NCI-H2081 treated with DMSO at 0.1 percent for 48 hours (cell line): Measurements from ENCODE around the gene MED7.
"Not testable (repeated sequence)": the region's sequence is repeated elsewhere in the genome, so short reads cannot be mapped to it uniquely, and the experiment has no call there.

Experiments
- DNase-seq: peaks from one replicate; lab custom pipeline; 2025; lab: John Stamatoyannopoulos, UW

MED7 gene, protein sequence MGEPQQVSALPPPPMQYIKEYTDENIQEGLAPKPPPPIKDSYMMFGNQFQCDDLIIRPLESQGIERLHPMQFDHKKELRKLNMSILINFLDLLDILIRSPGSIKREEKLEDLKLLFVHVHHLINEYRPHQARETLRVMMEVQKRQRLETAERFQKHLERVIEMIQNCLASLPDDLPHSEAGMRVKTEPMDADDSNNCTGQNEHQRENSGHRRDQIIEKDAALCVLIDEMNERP

GRCh38 chr5:157142317-157143126 lies at the start of gene MED7:
Gene MED7, minus strand, starts transcription at chr5:157142865. Its CDS starts 3,434 bp downstream, at chr5:157139431.
- DNase-seq, result peak; percentile 87

DNA sequence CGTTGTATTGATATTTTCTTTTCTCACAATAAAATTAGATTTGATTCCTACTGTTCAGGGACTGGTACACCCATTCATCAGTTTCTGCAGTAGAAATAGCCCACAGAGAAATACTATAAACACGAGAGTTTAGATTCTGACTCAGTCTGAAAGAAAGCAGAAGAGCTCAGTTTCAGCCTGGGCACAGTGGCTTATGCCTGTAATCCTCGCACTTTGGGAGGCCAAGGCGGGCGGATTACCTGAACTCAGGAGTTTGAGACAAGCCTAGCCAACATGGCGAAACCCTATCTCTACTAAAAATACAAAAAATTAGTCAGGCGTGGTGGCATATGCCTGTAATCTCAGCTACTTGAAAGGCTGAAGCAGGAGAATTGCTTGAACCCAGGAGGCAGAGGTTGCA lies 46.6 kb upstream of the MED7 start:
- DNase-seq, result no peak

- DNase-seq, result no peak
Measured at GRCh38 chr5:157188270-157188669, 45.6 kb upstream of the MED7 start.

- no peak for DNase-seq
Measured at GRCh38 chr5:157187046-157187754, 44.5 kb upstream of the MED7 start.

DNA sequence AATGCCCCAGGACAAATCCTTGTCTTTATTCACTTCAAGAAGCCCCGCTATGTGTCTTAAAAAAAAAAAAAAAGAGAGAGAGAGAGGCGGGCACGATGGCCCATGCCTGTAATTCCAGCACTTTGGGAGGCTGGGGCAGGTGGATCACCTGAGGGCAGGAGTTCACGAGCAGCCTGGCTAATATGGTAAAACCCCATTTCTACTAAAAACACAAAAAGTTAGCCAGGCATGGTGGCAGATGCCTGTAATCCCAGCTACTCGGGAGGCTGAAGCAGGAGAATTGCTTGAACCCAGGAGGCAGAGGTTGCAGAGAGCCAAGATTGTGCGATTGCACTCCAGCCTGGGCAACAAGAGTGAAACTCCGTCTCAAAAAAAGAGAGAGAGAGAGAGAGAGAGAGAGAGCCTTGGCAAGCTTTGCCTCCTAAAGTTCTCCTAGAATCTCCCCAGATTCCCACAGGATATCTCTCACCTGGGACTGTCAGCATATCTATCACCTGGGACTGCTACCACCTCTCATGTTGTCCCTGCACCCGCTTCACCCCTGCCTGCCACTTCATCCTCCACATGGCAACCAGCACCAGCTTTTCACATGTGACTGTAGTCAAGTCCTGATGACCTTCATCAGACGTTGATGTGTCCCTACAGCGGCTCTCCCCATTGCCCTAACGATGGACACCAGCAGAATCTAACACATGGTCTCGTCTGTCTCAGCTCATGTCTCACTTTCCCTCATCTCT lies 43.8 kb upstream of the MED7 start:
- DNase-seq, result no peak

DNA sequence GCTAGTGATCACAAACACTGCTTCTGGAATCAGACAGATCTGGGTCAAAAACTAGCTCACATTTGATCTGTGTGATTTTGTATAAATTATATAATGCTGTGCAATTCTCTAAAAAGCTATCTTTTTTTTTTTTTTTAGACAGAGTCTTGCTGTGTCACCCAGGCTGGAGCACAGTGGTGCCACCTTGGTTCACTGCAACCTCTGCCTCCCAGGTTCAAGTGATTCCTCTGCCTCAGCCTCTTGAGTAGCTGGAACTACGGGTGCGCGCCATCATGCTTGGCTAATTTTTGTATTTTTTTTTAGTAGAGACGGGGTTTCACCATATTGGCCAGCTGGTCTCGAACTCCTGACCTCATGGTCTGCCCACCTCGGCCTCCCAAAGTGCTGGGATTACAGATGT lies 42.5 kb upstream of the MED7 start:
- DNase-seq, result not testable (repeated sequence)

GRCh38 chr5:157184117-157184670 lies 41.5 kb upstream of the MED7 start:
- DNase-seq, result no peak

DNA sequence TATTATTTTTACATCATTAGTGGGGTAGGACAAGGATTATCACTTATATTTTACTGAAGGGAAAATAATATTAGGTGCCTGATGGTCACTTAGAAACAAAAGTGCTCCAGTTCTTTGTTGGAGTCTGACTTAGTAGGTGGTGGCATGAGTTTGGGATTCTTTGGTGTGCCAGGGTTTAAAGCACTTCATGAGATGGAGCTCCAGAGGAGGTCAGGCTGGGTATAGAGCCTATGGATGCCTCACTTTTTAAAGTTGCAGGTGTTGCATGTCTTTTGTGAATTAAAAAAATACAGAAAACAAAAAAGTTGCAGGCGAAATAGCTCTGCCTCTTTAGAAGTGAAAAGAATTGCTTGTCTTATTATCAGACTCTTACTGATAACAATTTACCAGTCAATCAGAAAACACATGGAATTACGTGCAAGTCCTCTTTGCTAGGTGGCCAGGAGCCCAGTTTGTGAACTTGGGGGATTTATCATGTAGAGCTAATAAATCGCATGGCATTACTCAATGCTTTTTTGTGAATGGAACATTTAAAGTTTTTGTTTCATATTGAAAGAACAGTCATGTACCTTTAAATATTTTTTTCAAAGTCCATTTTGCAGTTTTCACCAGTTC lies 39.6 kb upstream of the MED7 start:
- no peak for DNase-seq

DNA sequence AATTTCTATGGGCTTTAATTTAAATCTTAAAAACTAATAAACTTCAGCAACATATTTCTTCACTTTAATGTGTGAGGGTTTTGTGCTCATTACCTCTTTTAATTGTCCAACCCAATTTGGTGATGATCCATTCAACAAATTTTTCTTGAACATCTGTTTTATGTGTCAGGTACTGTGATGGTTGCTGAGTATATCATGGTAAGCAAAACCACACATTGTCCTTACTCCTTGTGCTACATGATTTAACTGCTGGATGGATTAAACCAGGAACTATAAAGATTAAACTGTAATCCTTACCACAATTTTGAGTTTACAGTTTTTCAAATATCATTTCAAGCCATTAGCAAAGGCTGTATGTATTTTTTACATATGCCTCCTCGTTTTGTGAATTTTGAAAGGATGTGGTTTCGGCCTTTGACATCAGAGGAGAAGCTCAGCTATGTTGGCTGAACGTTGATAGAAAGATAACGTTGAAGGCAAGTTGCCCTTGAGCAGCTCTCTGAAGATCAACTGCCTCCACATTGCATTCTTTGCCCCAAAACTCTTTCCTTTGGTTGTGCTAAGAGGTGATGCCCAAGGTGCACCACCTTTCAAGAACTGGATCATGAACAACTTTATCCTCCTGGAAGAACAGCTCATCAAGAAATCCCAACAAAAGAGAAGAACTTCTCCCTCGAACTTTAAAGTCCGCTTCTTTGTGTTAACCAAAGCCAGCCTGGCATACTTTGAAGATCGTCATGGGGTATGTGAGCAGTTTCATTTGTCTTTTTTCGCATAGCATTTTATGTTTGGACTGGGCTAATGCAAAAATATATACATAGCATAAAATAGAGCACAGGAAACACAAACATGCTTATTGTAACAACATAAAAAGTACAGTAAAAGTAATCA lies 38.0 kb upstream of the MED7 start, which contains the start of gene ITK:
Gene ITK, plus strand, starts transcription at position 467 of the 891 bp plus-strand sequence. Its CDS starts 138 bp downstream, at position 605.
- DNase-seq, result no peak

- DNase-seq, result no peak
Measured at GRCh38 chr5:157178966-157179365, 36.3 kb upstream of the MED7 start.

DNA sequence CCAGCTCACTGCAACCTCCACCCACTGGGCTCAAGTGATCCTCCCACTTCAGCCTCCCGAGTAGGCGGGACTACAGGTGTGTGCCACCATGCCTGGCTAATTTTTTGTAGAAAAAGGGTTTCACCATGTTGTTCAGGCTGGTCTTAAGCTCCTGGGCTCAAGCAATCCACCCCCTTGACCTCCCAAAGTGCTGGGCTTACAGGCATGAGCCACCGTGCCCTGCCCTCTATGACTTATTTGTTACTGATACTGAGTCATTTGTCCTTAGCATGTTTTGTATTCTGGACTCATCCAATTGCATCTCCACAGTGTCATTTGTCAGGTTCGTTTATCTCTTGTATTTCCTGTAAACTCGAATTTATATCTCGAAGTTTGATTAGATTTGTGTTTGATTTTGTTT lies 35.3 kb upstream of the MED7 start:
- DNase-seq, result no peak

GRCh38 chr5:157175071-157175612 lies 32.5 kb upstream of the MED7 start:
- DNase-seq, result no peak

DNA sequence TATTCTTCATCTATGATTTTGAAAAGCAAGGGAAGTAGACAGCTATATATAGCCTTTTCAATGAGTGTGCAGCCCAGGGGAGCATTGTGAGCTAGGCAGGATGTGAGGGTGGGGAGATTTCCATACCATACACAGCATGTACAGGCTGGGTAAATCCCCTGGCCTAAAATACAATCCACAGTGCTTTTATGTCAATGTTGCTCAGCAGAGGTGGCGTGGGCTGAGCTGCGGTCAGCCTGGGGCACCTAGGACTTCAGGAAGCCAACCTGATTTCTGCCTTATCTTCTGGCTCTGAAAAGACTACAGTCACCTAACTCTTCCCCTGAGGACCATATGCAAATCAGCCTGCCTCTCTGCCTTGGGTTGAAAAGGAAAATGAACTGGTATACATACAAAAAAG lies 29.7 kb upstream of the MED7 start:
- no peak for DNase-seq

GRCh38 chr5:157168286-157168685 lies 25.6 kb upstream of the MED7 start:
- DNase-seq, result no peak

- DNase-seq, result no peak
Measured at GRCh38 chr5:157167214-157167621, 24.6 kb upstream of the MED7 start.

DNA sequence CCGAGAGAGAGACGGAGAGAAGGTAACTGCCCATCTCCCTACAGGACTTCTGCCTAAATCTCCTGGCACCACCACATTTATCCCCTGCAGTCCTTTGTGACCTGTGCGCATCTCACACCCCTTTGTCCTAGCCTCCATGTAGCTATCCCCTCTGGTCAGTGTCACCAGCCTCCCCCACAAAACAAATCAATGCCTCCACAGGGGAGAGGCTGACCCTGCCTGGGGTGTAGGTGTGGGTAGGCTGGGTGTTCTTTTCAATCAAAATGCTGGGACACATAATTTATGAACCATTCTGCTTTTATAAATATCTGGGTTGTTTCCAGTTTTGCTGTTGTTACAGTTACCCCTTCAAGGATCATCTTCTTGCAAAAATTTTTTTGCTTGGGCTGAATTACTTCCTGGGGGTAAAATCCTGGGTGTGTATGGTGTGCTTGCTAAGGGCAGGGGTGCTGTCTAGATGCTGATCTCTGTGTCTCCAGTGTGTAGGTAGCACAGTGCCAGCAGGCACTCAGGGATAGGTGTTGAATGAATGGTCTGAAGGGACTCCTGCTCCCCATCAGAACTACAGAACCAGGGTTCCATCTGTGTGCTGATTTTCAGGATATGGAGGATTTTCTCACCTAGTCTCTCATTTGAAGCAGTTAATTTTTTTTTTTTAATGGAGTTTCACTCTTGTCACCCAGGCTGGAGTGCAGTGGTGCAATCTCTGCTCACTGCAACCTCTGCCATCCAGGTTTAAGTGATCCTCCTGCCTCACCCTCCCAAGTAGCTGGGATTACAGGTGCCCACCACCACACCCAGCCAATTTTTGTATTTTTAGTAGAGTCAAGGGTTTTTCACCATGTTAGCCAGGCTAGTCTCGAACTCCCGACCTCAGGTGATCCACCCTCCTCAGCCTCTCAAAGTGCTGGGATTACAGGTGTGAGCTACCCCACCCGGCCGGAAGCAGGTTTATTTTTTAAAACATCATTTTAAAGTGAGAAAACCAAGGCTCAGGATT lies 23.8 kb upstream of the MED7 start, which contains the start of gene GARIN3:
Gene GARIN3, minus strand, starts transcription at position 51 of the 1,000 bp plus-strand sequence. CDS start 96 bp downstream, outside the sequence.
- DNase-seq, result no peak

- no peak for DNase-seq
Measured at GRCh38 chr5:157165668-157166067, 23.0 kb upstream of the MED7 start.

GRCh38 chr5:157165261-157165660 lies 22.6 kb upstream of the MED7 start:
- no peak for DNase-seq

DNA sequence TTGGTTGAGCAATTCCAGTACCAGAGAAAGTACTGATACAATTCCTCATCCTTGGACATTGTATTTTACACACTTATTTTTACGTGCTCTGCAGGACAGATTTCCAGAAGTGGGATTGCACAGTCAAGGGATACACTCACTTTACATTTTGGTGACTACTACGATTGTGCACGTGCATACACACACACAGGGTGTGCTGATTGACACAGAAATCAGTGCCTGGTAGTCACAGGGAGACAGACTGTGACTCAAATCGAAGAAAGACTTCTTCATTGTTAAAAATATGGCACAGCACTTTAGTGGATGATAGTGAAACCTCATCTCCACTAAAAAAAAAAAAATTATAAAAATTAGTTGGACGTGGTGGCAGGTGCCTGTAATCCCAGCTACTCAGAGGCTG lies 21.9 kb upstream of the MED7 start:
- no peak for DNase-seq
